Motor neuron (in vitro differentiated cells): ENCODE results near the gene USP5. TPM values are rescaled to one million over a fixed set of nuclear protein-coding genes. Genes with fewer than 3 reads are reported as not detected.

Experiments used
- ATAC-seq, 8 experiments: fragments of 200-7000 bp; cut with Tn5 transposase; replicated peaks in 6 of 8; 2 replicates each; pipeline ENCODE4 v1.8.0; 2021; ENCODE audit warnings: mild to moderate bottlenecking in 8 of 8, moderate library complexity in 8 of 8
- H3K27ac ChIP-seq, 2 donors: fragments of 250-450 bp; sonication (Bioruptor Pico); 2 replicates each; pipeline ENCODE4 v1.9.0; 2021; ENCODE audit warnings: antibody characterized with exemption in 2 of 2, mild to moderate bottlenecking in 2 of 2, moderate library complexity in 1 of 2
- H3K4me1 ChIP-seq, 2 donors: fragments of 250-450 bp; sonication (Bioruptor Pico); replicated peaks in 1 of 2; 2 replicates each; pipeline ENCODE4 v1.6.1; 2021; ENCODE audit warnings: antibody characterized with exemption in 2 of 2, mild to moderate bottlenecking in 2 of 2, moderate library complexity in 1 of 2
- H3K4me3 ChIP-seq, 5 donors: fragments of 250-450 bp; sonication (Bioruptor Pico); 2 replicates each; pipeline ENCODE4 v1.9.0; 2021; ENCODE audit warnings: antibody characterized with exemption in 5 of 5, mild to moderate bottlenecking in 5 of 5, moderate library complexity in 4 of 5
- WGBS, 10 experiments: fragments of 450-650 bp; shearing (Covaris generic); methylation state at CpG; one replicate each; pipeline ENCODE4 v1.0.0; 2022; 5-methylcytosine and 5-hydroxymethylcytosine counted together
- in situ Hi-C, 9 experiments: fragments of 400-800 bp; cut with MboI; loops; one replicate each; pipeline ENCODE4 v1.15.0; 2021; ENCODE audit warnings: low sequenced_read_pairs in 9 of 9, low pct_unique_long_range_greater_than_20kb in 2 of 9; ENCODE audit not compliant: unreplicated experiment in 9 of 9
- total RNA-seq, 8 experiments: library from RNA; unstranded; fragments of 300-600 nt; gene quantifications; 2 replicates each; pipeline versions ENCODE4 v1.2.3 to v1.2.4, GENCODE V29; 2022

The USP5 gene
- total RNA-seq, 8 experiments from 2014 or later: 52.3 to 122 (median 75.2) TPM

GRCh38 chr12:6837370-6838060 lies 14.4 kb upstream of the USP5 start:
- H3K27ac ChIP-seq: no peak overlapping the region
- 94 to 100% methylated on average over 7 to 10 of the region's 26 CpGs; no CpG with 5 or more reads in 8 of the 10 experiments for WGBS, 10 experiments
- no peak for ATAC-seq
- peaks cover 20 to 28% of the 10 kb centered on the region in 2 donors for H3K4me1 ChIP-seq
- in situ Hi-C loops: loop anchor here in 1 of 9 experiments (25.0 kb wide), 1 partner anchor 100 kb away; no protein-coding TSS in a partner anchor
- no peak overlapping the region for H3K4me3 ChIP-seq

- H3K27ac ChIP-seq: peak overlapping the region in 1 of 2 donors; percentile 76
- WGBS, 10 experiments: 80 to 100% (median 95%) methylated on average over 2 to 13 of the region's 16 CpGs; no CpG with 5 or more reads in 3 of the 10 experiments
These were observed 13.1 kb upstream of the USP5 start for GRCh38 chr12:6838854-6839253.

GRCh38 chr12:6839482-6840201 lies 12.3 kb upstream of the USP5 start:
- Histone ChIP-seq H3K4me1 (peaks cover 20 to 28% of the 10 kb centered on the region in 2 donors), H3K4me3 (no peak overlapping the region), H3K27ac (peak overlapping the region; percentile 41 to 77)
- in situ Hi-C loops: loop anchor here in 1 of 9 experiments (25.0 kb wide), 1 partner anchor 102 kb away; no protein-coding TSS in a partner anchor
- peak in 5 of 8 experiments; percentile 60 to 83 (median 81) for ATAC-seq
- WGBS, 10 experiments: 0 to 83% (median 50%) methylated on average over 2 to 3 of the region's 10 CpGs; no CpG with 5 or more reads in 5 of the 10 experiments

More at GRCh38 chr12:6838854-6839253, 13.1 kb upstream of the USP5 start:
- H3K4me1 ChIP-seq: peaks cover 20 to 28% of the 10 kb centered on the region in 2 donors
- in situ Hi-C loops: loop anchor here in 1 of 9 experiments (25.0 kb wide), 1 partner anchor 102 kb away; no protein-coding TSS in a partner anchor
- no peak overlapping the region for H3K4me3 ChIP-seq
- no peak for ATAC-seq

GRCh38 chr12:6840330-6840729 lies 11.6 kb upstream of the USP5 start:
- Histone ChIP-seq H3K4me1 (peaks cover 20 to 28% of the 10 kb centered on the region in 2 donors), H3K4me3 (no peak overlapping the region), H3K27ac (peak overlapping the region; percentile 41 to 77)
- in situ Hi-C loops: loop anchor here in 1 of 9 experiments (25.0 kb wide), 1 partner anchor 103 kb away; no protein-coding TSS in a partner anchor
- no CpG with 5 or more reads among the region's 1 CpG for WGBS, 10 experiments
- ATAC-seq: peak in 5 of 8 experiments; percentile 46 to 56 (median 51)

GRCh38 chr12:6840761-6841515 lies 11.0 kb upstream of the USP5 start, which contains the start of gene GNB3:
Gene GNB3 (plus strand): TSS chr12:6840925. CDS start chr12:6841288, 363 bp downstream.
- ATAC-seq: peak in 5 of 8 experiments; percentile 11 to 28 (median 21)
- H3K4me1 ChIP-seq: peaks cover 20 to 28% of the 10 kb centered on the region in 2 donors
- peak within 1 kb of the TSS; percentile 41 to 77 for H3K27ac ChIP-seq
- H3K4me3 ChIP-seq: no peak within 1 kb of the TSS
- 80 to 100% (median 91%) methylated on average over 1 to 4 of the region's 24 CpGs; no CpG with 5 or more reads in 6 of the 10 experiments for WGBS, 10 experiments
- in situ Hi-C loops: loop anchor here in 1 of 9 experiments (25.0 kb wide), 1 partner anchor 104 kb away; no protein-coding TSS in a partner anchor

GRCh38 chr12:6842075-6842474 lies 9.9 kb upstream of the USP5 start:
- WGBS, 10 experiments: 80 to 100% (median 100%) methylated on average over 1 to 4 of the region's 4 CpGs; no CpG with 5 or more reads in 2 of the 10 experiments
- in situ Hi-C loops: loop anchor here in 1 of 9 experiments (25.0 kb wide), 1 partner anchor 105 kb away; no protein-coding TSS in a partner anchor
- Histone ChIP-seq H3K4me3 (no peak overlapping the region), H3K27ac (no peak overlapping the region), H3K4me1 (peaks cover 20 to 28% of the 10 kb centered on the region in 2 donors)
- ATAC-seq: no peak

- in situ Hi-C loops: loop anchor here in 1 of 9 experiments (25.0 kb wide), 1 partner anchor 106 kb away; no protein-coding TSS in a partner anchor
- H3K27ac ChIP-seq: no peak overlapping the region
- peak in 1 of 8 experiments; percentile 63 for ATAC-seq
- H3K4me1 ChIP-seq: peaks cover 20 to 28% of the 10 kb centered on the region in 2 donors
- WGBS, 10 experiments: 40 to 100% (median 100%) methylated on average over 1 to 3 of the region's 16 CpGs; no CpG with 5 or more reads in 2 of the 10 experiments
- no peak overlapping the region for H3K4me3 ChIP-seq
These were observed 8.6 kb upstream of the USP5 start for GRCh38 chr12:6843118-6843902.

GRCh38 chr12:6845395-6845794 lies 6.6 kb upstream of the USP5 start:
- no peak overlapping the region for H3K4me3 ChIP-seq
- 88 to 100% (median 96%) methylated on average over 1 to 8 of the region's 17 CpGs; no CpG with 5 or more reads in 6 of the 10 experiments for WGBS, 10 experiments
- in situ Hi-C loops: loop anchor here in 1 of 9 experiments (25.0 kb wide), 1 partner anchor 108 kb away; no protein-coding TSS in a partner anchor
- ATAC-seq: no peak
- H3K4me1 ChIP-seq: peaks cover 4 to 11% of the 10 kb centered on the region in 2 donors
- H3K27ac ChIP-seq: no peak overlapping the region

GRCh38 chr12:6846316-6846869 lies 5.6 kb upstream of the USP5 start:
- no peak overlapping the region for H3K27ac ChIP-seq
- in situ Hi-C loops: loop anchor here in 1 of 9 experiments (25.0 kb wide), 1 partner anchor 109 kb away; no protein-coding TSS in a partner anchor
- WGBS, 10 experiments: 0 to 94% (median 75%) methylated on average over 1 to 4 of the region's 7 CpGs; no CpG with 5 or more reads in 4 of the 10 experiments
- no peak overlapping the region for H3K4me3 ChIP-seq
- no peak for ATAC-seq
- peaks cover 0 to 1% of the 10 kb centered on the region in 2 donors for H3K4me1 ChIP-seq

GRCh38 chr12:6847676-6848075 lies 4.3 kb upstream of the USP5 start:
- H3K4me1 ChIP-seq: no peaks in the 10 kb centered on the region
- WGBS, 10 experiments: 90 to 100% (median 100%) methylated on average over 1 to 2 of the region's 2 CpGs
- no peak overlapping the region for H3K27ac ChIP-seq
- ATAC-seq: no peak
- in situ Hi-C loops: loop anchor here in 1 of 9 experiments (25.0 kb wide), 1 partner anchor 110 kb away; no protein-coding TSS in a partner anchor
- H3K4me3 ChIP-seq: no peak overlapping the region

- WGBS, 10 experiments: 75 to 100% (median 86%) methylated on average over 1 to 2 of the region's 2 CpGs; no CpG with 5 or more reads in 6 of the 10 experiments
- H3K4me1 ChIP-seq: peaks cover 11% of the 10 kb centered on the region in 2 donors
- no peak overlapping the region for H3K27ac ChIP-seq
- H3K4me3 ChIP-seq: no peak overlapping the region
- in situ Hi-C loops: loop anchor here in 1 of 9 experiments (25.0 kb wide), 1 partner anchor 112 kb away; no protein-coding TSS in a partner anchor
- ATAC-seq: no peak
These were observed 2.5 kb upstream of the USP5 start for GRCh38 chr12:6849427-6849826.
